ENCODE data around the gene CIT.

CIT gene

DNA sequence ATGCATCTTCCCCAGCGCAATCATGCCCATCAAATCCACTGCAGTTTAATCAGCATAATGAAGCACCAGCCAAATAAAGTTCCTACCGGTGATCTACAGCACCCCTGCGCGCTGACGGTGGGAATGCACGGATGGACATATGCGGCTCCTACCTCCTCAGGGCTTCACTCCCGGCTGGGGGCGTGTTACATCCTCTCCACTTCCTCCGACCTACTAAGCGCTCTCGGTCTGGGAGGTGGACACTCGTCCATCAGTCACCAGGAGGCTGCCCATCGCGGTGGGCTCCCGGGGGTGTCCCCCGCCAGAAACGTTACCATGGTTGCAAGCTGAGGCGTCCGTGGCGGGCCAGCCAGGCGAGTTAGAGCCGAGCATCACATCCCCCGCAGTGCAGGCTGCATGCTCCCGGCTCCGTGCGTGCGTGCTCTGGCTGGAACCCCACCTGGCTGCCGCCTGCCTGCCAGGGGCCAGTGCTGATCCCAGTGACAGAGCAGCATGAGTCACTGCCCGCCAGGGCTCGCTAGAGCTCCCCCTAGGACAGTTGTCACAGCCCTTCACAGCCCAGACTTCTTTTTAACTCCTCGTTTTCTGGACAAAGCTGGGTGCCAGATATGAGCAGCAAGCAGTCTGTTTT lies 73.0 kb downstream of the CIT start:
- DNase-seq (ENCODE audit: low read depth) = no peak

DNA sequence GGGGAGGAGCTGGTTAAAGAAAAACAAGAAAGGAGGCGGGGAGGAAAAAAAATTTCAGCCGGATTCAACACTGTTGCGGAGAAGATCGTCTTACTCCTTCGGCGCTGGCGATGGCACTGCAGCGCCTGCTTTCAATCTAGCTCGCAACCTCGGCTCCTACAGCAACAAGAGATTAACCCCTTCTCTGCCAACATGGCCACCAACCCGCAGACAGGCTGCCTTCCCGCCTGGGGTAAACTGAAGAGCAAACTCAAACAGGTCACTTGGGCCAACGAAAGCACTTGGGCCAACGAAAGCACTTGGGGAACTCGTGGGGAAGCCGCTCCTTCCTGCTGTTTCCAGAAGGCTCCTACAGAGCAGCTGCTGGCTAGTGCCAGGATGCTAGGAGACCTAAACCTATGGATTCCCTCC lies 73.7 kb downstream of the CIT start:
- DNase-seq (ENCODE audit: low read depth) = no peak

DNA sequence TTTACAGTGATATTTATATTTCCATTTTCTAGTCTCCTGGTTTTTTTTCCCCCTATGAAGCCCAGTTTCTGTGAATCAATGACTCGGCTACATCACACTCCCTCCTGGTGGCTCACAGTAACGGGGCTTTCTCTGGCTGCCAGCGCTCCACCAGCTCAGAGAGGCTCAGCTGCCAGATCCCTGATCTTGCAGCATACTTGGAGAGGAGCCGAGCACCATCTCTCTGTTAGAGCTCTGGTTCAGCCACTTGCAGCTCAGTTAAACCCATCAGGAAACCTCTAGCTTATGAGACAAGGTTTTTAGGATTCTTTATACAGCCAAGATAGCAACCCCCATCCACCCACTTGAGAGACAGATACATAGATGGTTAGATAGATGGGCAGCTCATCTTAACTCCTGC lies 74.6 kb downstream of the CIT start:
- DNase-seq (ENCODE audit: low read depth) = no peak

DNA sequence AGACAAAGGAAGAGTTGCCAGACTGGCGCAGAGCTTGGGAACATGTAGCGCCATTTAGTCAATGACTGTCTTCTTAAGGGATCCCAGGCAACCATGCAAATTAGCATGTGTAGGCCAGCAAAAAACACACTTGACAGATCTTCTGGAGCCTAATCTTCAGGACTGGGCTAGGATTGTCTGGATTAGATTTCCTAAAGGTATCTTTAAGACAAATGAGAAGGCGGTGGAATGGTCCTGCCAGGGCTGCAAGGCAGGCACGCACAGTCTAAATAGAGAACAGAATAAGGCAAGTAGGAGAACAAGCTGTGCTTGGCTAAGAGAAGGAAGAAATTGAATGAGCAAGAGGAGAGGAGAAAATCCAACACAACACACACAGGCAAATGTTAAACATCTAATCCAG lies 80.0 kb downstream of the CIT start:
- DNase-seq (ENCODE audit: low read depth) = no peak

DNA sequence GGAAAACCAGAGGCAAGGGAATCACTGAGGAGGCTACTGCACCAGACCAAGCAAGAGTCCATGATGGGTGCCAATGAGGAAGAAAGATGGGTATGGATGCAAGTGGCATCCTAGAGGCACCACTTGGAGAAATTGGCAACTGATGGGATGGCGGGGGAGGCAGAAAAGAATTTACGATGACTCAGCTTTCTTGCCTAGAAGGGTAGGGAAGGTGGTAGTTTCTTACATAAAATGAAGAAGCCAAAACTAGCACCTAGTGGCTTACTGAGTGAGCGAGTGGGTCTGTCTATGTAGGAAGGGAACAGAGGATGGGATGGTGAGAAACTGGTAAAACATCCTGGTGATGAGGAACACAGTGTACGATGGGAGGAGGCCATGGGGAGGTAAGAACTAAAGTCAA lies 80.8 kb downstream of the CIT start:
- DNase-seq (ENCODE audit: low read depth) = no peak

DNA sequence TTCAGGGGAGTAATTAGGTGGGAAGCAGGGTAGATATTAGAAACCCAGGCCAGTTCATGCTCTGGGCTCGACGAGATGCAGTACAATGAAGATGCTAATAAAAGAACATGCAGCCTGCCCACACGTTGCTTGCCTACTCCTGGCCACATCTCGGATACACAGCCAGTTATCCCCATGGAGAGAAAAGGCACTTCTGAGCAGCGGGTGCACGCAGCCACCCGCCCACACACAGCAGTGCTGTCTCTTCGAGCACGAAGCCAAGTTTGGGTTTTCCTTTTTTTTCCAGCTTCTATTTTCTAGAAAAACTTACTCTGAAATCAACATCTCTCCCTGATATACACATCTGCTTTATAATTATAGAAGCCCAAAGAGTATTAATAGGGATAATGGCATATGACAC lies 85.7 kb downstream of the CIT start:
- DNase-seq (ENCODE audit: low read depth) = no peak

DNA sequence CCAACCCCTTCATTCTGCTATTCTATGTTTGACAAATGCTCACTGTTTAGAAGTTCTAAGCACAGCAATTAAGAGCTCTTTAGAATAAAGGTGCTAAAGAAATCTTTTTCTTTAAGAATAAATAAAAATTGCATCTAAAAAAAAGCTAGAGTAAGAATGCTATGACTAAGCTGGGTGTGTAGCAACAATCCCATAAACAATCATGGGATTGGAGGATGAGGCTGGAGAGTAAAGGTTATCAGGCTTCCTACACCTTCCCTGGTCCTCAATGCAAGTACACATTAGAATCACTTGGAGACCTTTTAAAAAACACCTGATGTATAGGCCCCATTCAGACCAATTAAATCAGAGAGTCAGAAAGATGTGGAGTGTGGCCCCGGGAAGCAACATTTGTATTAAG lies 88.3 kb downstream of the CIT start:
- no peak for DNase-seq (ENCODE audit: low read depth)

DNA sequence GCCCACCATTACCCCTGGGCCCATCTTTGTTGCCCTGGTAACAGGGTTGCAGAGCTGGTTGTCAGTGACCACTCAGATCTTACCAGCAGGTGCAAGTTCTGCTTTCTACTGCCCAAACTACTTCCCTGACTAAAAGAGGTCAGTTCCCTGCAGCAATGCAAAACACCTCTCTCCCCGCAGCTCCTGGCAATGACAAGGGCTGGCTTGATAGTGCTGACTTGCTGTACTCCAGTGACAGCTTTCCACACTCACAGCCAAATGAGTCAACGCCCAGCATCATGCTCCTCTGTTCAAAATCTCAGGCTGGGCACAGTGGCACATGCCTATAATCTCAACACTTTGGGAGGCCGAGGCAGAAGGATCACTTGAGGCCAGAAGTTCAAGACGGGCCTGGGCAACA lies 90.6 kb downstream of the CIT start:
- DNase-seq (ENCODE audit: low read depth) = no peak

DNA sequence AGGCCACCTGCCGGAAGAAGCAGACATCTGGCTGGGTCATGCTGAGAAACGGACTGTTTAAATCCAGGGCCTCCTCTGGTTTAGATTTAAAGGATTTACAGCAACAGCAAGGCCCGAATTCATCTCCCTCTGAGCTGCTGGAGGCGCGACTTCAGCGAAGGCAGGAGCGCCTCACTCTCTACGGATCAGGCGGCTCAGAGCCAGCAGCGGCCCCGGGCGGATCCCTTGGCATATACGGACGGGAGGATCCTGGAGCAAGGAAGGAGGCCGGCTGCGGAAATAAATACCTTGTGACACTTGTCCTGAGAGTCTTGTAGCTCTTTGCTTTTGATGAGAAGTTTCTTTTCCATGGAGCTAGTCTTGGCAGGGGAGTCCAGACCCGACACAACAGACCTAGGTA lies 92.4 kb downstream of the CIT start:
- DNase-seq (ENCODE audit: low read depth) = no peak

DNA sequence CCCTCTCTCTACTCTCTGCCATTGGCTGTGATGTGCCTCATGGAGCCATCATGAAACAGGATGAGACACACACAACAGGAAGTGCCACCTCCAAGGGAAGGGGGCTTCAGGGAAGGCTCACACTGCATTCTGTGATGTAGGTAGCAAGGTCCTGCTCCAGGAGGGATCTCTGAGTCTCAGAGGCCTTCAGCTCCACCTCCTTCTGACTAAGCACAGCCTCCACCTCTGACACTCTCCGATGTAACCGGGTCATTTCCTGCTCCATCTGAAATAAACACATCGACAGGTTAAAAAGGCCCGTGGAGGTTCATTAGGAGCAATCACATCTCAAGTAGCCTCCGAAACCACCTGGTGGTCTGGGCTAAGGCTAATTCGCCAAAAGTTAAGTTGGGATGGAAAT lies 93.3 kb downstream of the CIT start:
- no peak for DNase-seq (ENCODE audit: low read depth)

DNA sequence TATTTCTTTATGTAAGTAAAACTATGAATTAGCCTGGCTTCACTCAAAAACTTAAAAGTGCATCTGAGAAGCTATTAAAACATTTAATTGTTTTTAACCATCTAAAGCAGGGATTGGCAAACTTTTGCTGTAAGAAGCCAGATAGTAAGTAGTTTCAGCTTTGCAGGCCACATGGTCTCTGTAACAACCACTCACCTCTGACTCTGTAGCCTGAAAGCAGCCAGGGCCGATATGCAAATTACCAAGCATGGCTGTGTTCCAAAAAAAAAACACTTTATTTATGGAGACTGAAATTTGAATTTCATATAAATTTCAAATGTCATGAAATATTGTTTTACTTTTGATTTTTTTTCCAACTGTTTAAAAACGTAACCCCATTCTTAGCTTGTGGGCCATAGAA lies 95.3 kb downstream of the CIT start:
- DNase-seq (ENCODE audit: low read depth) = no peak

DNA sequence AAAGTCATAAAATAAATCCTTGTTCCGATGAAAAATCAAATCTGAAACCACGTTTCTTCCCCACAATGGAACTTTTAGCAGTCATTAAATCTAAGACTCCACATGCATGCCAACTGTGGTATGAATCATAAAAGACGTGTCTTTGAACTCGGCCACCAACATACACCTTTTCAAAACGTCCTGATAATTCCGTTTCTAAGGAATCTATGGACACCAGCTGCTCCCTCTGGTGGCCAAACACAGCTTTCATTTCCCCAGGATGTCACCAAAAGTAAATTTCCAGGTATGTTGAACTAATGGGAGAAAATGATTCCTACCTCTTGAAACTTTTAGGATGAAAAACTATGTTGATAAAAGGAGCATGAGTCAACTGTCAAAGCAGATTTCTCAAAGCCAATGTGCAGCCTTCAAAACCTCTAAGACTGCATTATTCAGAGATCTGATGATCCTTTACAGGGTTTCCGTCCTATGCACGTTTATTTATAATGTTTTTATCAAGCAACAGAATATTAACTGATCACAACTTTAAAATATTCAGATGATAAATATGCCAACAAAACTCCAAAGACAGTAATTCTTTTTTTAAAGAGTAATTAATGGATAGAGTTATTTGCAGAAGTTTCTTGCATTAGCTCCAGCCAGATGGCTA lies 96.2 kb downstream of the CIT start:
- DNase-seq (ENCODE audit: low read depth) = no peak

DNA sequence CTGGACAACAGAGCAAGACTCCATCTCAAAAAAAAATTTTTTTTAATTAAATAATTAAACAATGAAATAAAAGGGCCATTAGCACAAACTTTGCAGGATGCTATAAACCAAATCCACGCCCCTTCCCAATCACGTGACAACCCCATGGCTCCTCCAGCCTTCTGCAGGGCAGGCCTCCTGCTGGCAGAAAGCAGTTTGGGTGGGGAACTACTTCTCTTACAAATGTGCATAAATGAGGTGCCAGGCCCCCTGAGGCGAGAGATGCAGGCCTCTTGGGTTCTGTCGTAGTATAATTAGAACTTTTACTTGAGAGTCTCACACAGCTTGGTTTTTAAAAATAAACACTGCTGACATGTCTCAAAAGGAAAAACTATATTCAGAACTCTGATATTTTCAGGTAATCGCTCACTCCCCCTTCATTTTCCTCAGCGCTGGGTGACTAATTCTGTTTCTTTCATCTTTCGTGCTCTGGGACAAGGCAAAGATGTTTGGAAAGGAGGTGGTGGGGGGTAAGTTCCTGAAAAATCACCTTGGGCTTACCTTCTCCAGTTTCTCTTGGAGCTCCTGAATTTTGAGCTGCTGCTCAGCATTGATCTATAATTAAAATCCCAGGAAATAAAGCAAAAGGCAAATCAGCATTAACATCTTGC lies 101.7 kb downstream of the CIT start:
- DNase-seq (ENCODE audit: low read depth) = no peak

DNA sequence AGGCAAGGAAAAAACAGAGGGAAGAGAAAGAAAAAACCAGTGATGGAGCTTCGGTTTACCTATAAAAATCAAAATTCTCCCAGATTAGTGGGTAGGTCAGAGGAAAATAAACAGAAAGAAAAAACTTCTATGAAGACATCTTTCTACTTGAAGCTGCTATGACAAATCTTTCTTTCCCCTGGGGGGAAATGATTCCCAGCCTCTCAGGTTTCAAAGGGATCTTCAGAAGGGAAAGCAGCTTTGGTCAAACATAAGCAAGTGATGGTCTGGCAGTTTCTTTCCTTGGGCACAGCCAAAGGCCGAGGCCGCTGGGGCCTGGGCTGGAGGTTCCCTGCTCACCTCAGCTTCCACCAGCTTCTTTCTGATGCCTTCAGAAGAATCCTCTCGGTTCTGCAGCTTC lies 104.7 kb downstream of the CIT start:
- DNase-seq (ENCODE audit: low read depth) = no peak

DNA sequence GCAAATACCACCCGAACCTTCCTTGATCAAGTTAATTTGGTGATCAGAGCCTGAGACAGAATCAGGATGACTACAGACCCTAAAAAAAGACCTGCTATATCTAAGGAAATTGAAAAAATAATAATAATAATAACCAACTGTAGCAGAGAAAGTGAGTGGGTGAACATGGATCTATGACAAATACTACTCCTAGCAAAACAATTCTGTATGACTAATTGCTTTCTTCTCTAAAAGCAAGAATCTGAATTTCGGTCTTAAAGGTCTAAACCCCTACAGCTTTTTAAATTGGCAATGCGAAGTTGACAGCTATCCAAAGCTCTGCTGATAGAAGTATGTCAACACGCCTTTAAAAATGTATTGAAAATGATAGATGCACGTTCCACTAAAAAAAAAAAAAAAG lies 107.0 kb downstream of the CIT start:
- no peak for DNase-seq (ENCODE audit: low read depth)

DNA sequence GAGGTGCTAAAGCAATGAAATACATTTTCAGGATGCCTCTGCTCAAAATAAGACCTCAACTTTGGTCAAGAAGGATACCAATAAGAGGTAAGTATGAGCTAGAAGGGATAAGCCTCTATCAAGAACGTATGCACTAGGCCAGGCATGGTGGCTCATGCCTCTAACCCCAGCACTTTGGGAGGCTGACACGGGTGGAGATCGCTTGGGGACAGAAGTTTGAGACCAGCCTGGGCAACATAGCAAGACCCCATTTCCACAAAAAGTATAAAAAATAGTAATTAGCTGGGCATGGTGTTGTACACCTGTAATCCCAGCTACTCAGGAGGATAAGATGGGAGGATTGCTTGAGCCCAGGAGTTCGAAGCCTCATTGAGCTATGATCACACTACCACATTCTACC lies 114.5 kb downstream of the CIT start:
- DNase-seq (ENCODE audit: low read depth) = no peak

DNA sequence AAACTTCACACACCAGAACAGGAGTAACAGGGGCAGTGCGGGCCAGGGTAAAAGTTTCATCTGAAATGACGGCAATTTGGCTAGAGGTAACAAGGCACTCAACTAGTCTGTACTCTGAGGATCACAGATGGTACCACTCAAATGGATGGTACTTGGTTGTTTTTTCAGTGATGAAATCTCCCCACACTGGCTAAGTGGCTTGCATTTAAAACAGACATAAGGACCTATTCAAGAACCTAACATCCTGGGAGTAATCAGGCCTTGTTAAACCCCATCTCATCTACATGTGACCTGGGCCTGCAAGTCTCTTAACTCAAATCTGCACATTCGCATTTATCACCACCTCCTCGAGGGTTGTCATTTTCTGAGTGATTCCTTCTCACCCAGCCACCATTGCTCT lies 118.4 kb downstream of the CIT start:
- DNase-seq (ENCODE audit: low read depth) = no peak

DNA sequence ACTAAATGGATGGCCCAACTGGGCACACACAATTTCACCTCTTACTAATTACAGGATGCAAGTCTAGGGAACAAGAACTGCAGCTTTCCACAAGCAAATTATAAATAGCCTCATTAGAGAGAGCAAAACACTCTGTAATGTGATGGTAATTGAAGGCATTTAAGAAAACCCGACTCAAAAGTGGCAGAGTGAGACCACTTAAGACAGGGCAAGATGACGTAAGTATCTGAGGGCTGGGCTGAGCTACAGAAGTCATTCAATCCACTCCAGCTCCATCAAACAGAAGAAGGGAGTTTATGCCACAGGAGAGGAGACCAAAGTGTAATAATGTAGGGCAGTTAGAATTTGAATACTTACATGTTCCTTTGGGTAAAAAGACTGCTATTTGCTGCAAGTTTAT lies 118.9 kb downstream of the CIT start:
- no peak for DNase-seq (ENCODE audit: low read depth)

DNA sequence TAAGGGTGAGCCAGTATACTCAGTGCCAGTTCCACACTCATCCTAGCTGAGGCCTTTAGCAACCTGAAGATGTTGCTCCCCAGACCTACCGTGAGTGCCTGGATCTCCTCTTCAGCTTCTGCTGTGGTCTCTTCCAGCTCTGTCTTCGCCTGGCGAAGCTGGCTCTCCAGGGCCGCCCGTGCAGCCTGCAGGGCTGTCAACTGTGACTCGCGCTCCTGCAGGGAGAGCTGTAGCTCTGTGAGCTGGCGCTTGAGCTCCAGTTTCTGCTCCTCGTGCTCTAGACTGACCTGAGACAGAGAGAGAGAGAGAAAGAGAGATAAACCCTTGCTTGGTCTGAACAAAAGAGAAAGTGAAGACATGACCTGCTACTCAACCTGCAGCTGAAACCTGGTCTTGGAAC lies 125.2 kb downstream of the CIT start:
- no peak for DNase-seq (ENCODE audit: low read depth)

DNA sequence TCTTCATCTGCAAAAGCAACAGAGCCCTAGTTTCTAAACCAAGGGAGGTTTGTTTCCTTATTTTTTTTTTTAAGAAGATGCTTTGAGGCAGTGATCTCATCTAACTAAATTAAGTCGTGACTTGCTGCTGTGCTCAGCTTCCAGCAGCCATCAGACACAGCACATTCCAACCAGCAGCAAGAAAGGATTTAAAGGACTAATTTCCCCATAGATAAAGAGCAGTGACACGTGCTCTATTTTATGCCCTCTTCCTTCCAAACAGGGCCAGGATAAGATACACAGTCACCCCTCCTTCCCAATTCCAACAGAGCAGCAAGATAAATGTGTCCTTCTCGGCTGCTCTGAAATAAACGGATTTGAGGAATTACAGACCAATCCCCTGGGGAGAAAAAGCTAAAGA lies 127.5 kb downstream of the CIT start:
- DNase-seq (ENCODE audit: low read depth) = no peak

DNA sequence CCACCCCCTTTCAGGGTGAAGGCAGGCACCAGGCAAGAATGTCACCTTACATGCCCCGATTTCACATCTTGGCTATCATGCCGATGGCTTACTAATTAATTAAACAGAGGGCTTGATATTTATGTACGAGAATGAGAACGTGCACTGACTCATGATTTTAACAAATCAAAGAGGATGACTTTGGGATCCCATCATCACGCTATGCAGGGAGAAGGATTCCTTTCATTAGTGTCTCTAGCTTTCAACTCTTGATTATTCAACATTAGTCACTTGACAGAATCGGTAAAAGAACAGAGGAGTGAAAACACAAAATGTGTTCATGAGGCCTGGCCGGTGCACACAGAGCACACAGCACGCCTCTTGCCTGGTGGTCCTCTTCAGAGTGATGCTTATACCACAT lies 128.6 kb downstream of the CIT start:
- DNase-seq (ENCODE audit: low read depth) = no peak

DNA sequence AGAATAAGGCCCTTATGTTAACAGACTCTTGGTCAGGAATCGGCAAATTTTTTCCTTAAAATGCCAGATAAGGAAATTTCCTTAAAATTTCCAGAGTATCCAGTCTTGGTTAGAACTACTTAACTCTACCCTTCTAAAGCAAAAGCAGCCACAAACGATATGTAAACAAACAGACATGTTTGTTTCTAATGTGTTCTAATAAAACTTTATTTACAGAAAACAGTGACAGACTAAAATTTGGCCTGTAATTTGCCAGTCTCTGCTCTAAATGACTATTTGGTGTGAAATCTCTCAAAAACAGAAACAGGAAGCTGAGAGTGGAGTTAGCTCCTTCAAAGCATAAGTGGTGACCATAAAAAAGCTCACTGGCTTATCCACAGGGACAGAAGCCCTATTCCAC lies 131.0 kb downstream of the CIT start:
- no peak for DNase-seq (ENCODE audit: low read depth)

DNA sequence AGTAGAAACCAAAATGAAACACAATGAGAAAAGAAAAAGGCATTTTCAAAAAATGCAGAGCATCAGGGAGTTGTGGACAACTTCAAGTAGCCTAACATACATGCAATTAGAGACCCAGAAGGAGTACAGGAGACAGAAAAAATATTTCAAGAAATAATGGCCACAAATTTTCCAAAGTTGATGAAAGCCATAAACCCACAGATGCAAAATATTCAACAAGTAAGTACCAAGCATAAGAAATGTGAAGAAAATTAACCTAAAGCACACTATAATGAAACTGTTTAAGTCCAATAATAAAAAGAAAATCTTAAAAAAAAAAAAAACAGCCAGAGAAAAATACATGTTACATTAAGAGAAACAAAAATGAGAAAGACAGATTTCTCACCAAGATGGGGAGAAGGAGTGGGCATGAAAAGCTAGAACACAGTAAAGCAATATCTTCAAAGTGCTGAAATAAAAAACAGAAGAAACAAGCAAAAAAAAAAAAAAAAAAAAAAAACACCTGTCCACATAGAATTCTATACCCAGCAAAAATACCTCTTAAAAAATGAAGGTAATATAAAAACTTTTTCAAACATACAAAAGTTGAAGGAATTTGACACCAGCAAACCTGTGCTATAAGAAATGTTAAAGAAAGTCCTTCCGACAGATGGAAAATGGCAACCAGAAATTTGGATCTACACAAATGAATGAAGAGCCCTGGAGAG lies 132.1 kb downstream of the CIT start:
- no peak for DNase-seq (ENCODE audit: low read depth)
